ENCODE measurements around the gene RNASEH2B. TPM values are rescaled to one million over a fixed set of nuclear protein-coding genes. Genes with fewer than 3 reads are reported as not detected.

RNASEH2B gene
- total and polyA plus RNA-seq, 9 of the 15 experiments (the other 6 are each of a cell fraction or from before 2014, with no cell fraction given), result 26.3 to 109 (median 62.5) TPM

DNA sequence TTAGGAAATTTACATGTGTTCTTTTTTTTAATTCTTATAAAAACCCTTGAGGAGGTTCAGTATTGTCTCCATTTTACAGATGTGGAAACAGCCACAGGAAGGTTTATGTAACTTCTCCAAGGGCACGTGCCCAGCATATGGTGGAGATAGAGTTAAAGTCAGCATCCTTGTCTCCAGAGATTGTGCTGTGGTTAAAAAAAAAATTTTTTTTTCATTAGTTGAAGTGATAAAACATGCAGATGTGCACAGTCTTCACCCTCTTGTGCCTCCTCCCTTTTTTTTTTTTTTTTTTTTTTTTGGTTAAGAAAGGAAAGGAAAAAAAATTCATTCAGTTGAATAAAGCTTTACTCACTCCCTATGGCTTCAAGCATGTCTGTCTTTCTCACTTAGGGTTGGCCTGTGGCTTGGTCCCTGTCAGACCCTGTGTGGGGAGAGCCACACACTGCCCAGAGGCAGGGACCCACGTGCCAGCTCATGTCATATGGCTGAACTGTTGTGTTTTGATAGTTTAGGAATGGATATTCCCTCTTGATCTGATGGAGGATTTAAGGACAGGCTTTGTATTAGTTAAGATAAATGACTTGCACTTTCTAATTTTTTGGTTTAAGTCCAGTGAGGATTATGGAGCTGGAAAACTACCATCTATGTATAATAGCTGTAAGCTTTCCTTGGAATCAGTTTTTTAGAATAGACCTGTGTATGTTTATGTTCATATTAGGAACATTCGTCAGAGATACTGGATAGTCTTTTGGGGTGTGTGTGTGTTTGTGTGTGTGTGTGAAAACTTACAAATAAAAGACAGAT lies 19.3 kb downstream of the RNASEH2B start (continued):
- TF ChIP-seq ARID2 (IDR thresholded peaks at IDR 0.05) (no peak), L3MBTL2 (IDR thresholded peaks at IDR 0.05) (0 out of 2 replicates have a peak, but pooled peaks have one; percentile 23), ZNF316 (IDR thresholded peaks at IDR 0.05) (peak; percentile 14; the same call in 1 of the 2 replicates), C11orf30 (IDR thresholded peaks at IDR 0.05; ENCODE audit: low read depth) (peak; percentile 26; the same call in 1 of the 2 replicates)
- TF ChIP-seq, protein P1, sequence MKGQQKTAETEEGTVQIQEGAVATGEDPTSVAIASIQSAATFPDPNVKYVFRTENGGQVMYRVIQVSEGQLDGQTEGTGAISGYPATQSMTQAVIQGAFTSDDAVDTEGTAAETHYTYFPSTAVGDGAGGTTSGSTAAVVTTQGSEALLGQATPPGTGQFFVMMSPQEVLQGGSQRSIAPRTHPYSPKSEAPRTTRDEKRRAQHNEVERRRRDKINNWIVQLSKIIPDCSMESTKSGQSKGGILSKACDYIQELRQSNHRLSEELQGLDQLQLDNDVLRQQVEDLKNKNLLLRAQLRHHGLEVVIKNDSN (CRISPR knock-in tag; IDR thresholded peaks at IDR 0.05), result peak; percentile 17; the same call in 1 of the 2 replicates
- TF ChIP-seq, protein P2, sequence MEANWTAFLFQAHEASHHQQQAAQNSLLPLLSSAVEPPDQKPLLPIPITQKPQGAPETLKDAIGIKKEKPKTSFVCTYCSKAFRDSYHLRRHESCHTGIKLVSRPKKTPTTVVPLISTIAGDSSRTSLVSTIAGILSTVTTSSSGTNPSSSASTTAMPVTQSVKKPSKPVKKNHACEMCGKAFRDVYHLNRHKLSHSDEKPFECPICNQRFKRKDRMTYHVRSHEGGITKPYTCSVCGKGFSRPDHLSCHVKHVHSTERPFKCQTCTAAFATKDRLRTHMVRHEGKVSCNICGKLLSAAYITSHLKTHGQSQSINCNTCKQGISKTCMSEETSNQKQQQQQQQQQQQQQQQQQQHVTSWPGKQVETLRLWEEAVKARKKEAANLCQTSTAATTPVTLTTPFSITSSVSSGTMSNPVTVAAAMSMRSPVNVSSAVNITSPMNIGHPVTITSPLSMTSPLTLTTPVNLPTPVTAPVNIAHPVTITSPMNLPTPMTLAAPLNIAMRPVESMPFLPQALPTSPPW (CRISPR knock-in tag; IDR thresholded peaks at IDR 0.05), result no peak

DNA sequence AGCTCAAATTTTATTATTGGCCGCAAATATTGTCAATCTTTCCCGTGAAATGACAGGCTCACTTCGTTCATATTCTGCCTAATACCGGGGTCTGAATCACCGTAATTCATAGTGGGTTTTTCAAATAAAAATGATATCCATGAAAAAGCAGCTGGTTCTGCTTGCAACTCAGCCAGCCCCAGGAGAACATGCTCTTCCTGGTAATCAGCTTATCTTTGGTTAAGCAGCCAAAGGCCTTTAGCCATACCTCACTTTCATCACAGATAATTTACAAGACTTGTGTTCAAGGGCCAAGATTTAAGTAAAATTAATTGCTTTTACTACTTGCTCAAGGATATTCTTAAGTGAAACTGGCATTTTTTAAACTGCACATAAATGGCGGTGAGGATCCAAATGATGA lies 22.5 kb downstream of the RNASEH2B start:
- no TSS peak for BruUV-seq (replicated peaks)
- H3K9ac ChIP-seq (ENCODE audit: insufficient read depth in 1 of 2, low read depth in 2 of 2, low read length in 2 of 2), result no peak overlapping the region
- CTCF ChIA-PET (ENCODE audit: low intra/inter-chr PET ratio), result no interaction called here
- DNase-seq (ENCODE audit: extremely low read depth in 1 of 4, low spot score in 3 of 4) (no peak), ATAC-seq (no peak), FAIRE-seq (no peak)
- no peaks in the 10 kb centered on the region for H4K20me1 ChIP-seq (replicated peaks; ENCODE audit: control insufficient read depth, insufficient read depth, low read length)
- H3K79me2 ChIP-seq (ENCODE audit: control insufficient read depth, insufficient read depth, low read length), result no peaks in the 10 kb centered on the region
- in situ Hi-C loops (cut with MboI) (no loop called here), intact Hi-C loops (cut with micrococcal nuclease) (no loop called here)
- POLR2A ChIA-PET, result no interaction called here
- no peaks in the 10 kb centered on the region for H3K9me1 ChIP-seq (ENCODE audit: control insufficient read depth, insufficient read depth, low read length)
- H3K4me3 ChIP-seq, result no peak overlapping the region
- no peak overlapping the region for H3K27ac ChIP-seq (ENCODE audit: extremely low read depth, low read depth, low read length)
- WGBS (ENCODE audit: insufficient coverage, low coverage, missing lambda C conversion rate), result 73% methylated on average over 6 of the region's 6 CpGs
- no peak overlapping the region for H2AFZ ChIP-seq (ENCODE audit: low read depth, low read length)
- peaks cover 2 to 4% of the 10 kb centered on the region in 2 experiments; a peak in 3 of 5 replicates for H3K4me1 ChIP-seq (replicated peaks in 1 of 2; ENCODE audit: control insufficient read depth in 2 of 2, insufficient read depth in 2 of 2, low read length in 2 of 2)
- H3K36me3 ChIP-seq (ENCODE audit: control insufficient read depth, insufficient read depth, low read length), result peaks cover 32% of the 10 kb centered on the region; the same call in 1 of the 3 replicates
- H3K27me3 ChIP-seq (ENCODE audit: control insufficient read depth in 2 of 2, insufficient read depth in 2 of 2, low read length in 2 of 2), result no peaks in the 10 kb centered on the region
- H3K4me2 ChIP-seq (ENCODE audit: insufficient read depth, low read length), result no peak overlapping the region
- no peaks in the 10 kb centered on the region for H3K9me3 ChIP-seq (replicated peaks; ENCODE audit: control insufficient read depth, insufficient read depth, low read depth, low read length)
- TF ChIP-seq HNRNPLL (IDR thresholded peaks at IDR 0.05; ENCODE audit: low read depth, low read length, poor library complexity, severe bottlenecking) (no peak), FOXK2 (conservative IDR thresholded peaks at IDR 0.05 in 1 of 2, IDR thresholded peaks at IDR 0.05 in 1 of 2; ENCODE audit: low read depth in 2 of 2) (no peak), PHTF2 (CRISPR knock-in tag; IDR thresholded peaks at IDR 0.05) (no peak), EZH2 (IDR thresholded peaks at IDR 0.05; ENCODE audit: borderline replicate concordance, low read depth, low read length) (no peak), KDM4B (IDR thresholded peaks at IDR 0.05; ENCODE audit: borderline replicate concordance in 2 of 2, low read depth in 1 of 2) (no peak), ZFX (CRISPR knock-in tag; IDR thresholded peaks at IDR 0.05) (no peak), HDAC2 (IDR thresholded peaks at IDR 0.05) (no peak), ZNF217 (CRISPR knock-in tag; IDR thresholded peaks at IDR 0.05) (no peak), ZNF324 (CRISPR knock-in tag; IDR thresholded peaks at IDR 0.05) (no peak), PHF21A (IDR thresholded peaks at IDR 0.05; ENCODE audit: borderline replicate concordance, low read depth) (no peak), SRF (CRISPR knock-in tag; IDR thresholded peaks at IDR 0.05) (no peak)
- TF ChIP-seq, protein P3, sequence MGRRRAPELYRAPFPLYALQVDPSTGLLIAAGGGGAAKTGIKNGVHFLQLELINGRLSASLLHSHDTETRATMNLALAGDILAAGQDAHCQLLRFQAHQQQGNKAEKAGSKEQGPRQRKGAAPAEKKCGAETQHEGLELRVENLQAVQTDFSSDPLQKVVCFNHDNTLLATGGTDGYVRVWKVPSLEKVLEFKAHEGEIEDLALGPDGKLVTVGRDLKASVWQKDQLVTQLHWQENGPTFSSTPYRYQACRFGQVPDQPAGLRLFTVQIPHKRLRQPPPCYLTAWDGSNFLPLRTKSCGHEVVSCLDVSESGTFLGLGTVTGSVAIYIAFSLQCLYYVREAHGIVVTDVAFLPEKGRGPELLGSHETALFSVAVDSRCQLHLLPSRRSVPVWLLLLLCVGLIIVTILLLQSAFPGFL (CRISPR knock-in tag; IDR thresholded peaks at IDR 0.05), result no peak

Data from K562 (cell line).